ENCODE results near the gene WDR3.

- TF ChIP-seq CTCF (IDR thresholded peaks at IDR 0.05 in 2 of 3, conservative IDR thresholded peaks at IDR 0.05 in 1 of 3; ENCODE audit: borderline replicate concordance in 1 of 3, insufficient read depth in 1 of 3, low read depth in 2 of 3, low read length in 2 of 3) (no peak), POLR2A (IDR thresholded peaks at IDR 0.05; ENCODE audit: borderline replicate concordance, extremely low read depth, insufficient read depth, insufficient read length) (no peak)
Measured at GRCh38 chr1:117894078-117894477, 35.5 kb upstream of the WDR3 start.
